H7 (cell line): ENCODE measurements around the gene RBM4. TPM values are rescaled to one million over a fixed set of nuclear protein-coding genes. Genes with fewer than 3 reads are reported as not detected.
A peak's percentile ranks its signal among the peaks of the same experiment; 100 is the strongest.

ENCODE experiments used
- DNase-seq: peaks from one replicate; pipeline ENCODE4 v3.0.0; 2012
- H3K27me3 ChIP-seq: 2 replicates; pipeline ENCODE4 v1.6.0; 2011; ENCODE audit warnings: mild to moderate bottlenecking, low read length; ENCODE audit not compliant: control insufficient read depth, insufficient read depth
- H3K36me3 ChIP-seq: replicated peaks from 2 replicates; pipeline ENCODE4 v1.5.1; 2011; ENCODE audit warnings: low read length; ENCODE audit not compliant: control insufficient read depth, insufficient read depth
- H3K4me3 ChIP-seq: 2 replicates; pipeline ENCODE4 v1.5.1; 2011; ENCODE audit warnings: low read depth, mild to moderate bottlenecking, control low read depth, low read length, moderate library complexity; ENCODE audit not compliant: insufficient read depth
- total RNA-seq: library from RNA; depleted of rRNA; stranded (reverse); fragments of >200 nt; shearing (Covaris generic); gene quantifications from 2 replicates; pipeline ENCODE4 v1.2.3, GENCODE V29; 2014

The RBM4 gene
- total RNA-seq, 1 experiment from 2014 or later = 120 TPM

DNA sequence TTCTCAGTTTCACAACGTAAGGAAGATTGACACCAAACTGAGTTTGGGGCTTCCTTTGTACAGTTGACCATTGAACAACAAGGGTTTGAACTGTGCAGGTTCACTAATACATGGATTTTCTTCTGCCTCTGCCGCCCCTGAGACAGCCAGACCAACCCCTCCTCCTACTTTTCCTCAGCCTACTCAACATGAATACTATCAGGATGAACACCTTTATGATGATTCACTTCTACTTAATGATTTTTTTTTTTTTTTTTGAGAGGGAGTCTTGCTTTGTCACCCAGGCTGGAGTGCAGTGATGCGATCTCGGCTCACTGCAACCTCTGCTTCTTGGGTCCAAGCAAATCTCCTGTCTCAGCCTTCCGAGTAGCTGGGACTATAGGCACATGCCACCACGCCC lies 14.6 kb downstream of the RBM4 start:
- no peak for DNase-seq
- H3K36me3 ChIP-seq = peaks cover 21% of the 10 kb centered on the region
- H3K4me3 ChIP-seq = no peak overlapping the region
- no peaks in the 10 kb centered on the region for H3K27me3 ChIP-seq

DNA sequence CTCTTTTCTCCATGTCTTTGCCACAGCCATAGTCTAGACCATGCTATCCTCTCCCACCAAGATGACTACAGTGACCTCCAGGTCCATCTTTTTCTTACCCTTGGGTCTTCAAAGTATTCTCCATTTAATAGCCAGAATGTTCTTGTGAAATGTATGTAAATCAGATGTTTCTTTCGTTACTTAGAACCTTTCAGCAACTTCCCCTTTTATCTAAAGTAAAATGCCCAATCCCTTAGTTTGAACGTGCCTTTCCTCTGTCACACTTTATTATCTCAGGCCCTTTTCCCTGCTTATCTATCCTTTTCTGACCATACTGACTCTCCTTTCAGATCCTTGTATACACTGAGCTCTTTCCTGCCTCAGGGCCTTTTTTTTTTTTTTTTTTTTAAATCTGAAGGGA lies 21.3 kb downstream of the RBM4 start:
- Histone ChIP-seq H3K27me3 (no peaks in the 10 kb centered on the region), H3K36me3 (peaks cover 14% of the 10 kb centered on the region), H3K4me3 (no peak overlapping the region)
- no peak for DNase-seq

DNA sequence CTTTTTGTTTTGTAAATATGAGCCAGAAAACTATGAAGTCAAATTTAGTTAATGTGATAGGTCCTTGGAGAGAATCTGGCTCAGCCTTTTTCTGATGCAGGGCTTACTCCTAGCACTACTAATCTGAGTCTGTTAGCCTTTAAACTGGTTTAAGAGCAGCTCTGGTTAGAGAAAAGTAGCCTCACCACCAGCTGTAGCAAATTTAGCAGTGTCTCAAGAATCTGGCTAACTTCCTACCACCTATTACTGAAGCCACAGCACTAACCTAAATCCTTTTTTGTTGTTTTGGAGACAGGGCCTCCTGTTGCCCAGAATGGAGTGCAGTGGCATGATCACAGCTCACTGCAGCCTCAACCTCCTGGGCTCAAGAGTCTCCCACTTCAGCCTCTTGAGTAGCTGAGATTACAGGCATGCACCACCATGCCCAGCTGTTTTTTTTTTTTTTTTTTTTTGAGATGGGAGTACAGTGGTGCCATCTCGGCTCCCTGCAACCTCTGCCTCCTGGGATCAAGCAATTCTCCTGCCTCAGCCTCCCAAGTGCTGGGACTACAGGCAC lies 25.3 kb downstream of the RBM4 start:
- H3K36me3 ChIP-seq = peaks cover 22% of the 10 kb centered on the region
- no peak for DNase-seq
- no peak overlapping the region for H3K4me3 ChIP-seq
- no peaks in the 10 kb centered on the region for H3K27me3 ChIP-seq

DNA sequence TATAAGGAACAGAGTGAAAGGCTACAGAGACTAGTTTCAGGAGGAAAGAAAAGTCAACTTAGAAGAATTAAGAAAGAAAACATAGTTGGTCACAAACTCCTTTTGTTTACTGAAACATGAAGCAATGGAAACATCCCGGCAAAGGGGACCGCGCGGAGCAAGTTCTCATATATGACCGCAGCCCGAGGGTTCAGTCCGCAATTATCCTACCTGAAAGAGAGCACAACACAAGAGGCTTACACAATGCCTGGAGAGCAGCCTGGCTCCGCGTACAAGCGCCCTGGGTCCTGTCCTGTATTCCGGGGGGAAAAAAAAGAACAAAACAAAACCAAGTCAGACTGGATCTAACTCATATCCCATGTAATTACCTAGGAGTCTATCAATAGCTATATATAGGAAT lies 26.9 kb downstream of the RBM4 start:
- no peak overlapping the region for H3K4me3 ChIP-seq
- no peak for DNase-seq
- no peaks in the 10 kb centered on the region for H3K27me3 ChIP-seq
- H3K36me3 ChIP-seq = peaks cover 23% of the 10 kb centered on the region

DNA sequence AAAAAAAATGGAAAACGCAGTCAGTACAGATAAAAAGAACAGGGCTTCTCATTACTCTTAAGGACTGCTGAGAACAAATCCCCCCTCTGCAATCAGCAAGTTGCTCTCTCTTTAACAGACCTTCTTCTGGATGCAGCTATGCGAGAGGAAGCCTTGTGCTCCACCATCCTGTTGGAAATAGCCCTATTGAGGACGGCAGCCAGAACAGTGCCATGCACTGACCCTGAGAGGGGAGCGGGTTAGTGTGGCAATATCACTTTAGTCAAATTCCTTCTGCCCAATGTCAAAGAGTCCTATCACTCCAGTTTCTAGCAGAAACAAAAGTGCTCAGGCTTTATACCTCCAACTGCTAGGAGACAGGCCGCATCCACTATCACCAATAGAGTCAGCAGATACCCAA lies 32.3 kb downstream of the RBM4 start:
- no peak for DNase-seq
- Histone ChIP-seq H3K4me3 (no peak overlapping the region), H3K27me3 (no peaks in the 10 kb centered on the region), H3K36me3 (peaks cover 13% of the 10 kb centered on the region; the same call in 1 of the 2 replicates)

DNA sequence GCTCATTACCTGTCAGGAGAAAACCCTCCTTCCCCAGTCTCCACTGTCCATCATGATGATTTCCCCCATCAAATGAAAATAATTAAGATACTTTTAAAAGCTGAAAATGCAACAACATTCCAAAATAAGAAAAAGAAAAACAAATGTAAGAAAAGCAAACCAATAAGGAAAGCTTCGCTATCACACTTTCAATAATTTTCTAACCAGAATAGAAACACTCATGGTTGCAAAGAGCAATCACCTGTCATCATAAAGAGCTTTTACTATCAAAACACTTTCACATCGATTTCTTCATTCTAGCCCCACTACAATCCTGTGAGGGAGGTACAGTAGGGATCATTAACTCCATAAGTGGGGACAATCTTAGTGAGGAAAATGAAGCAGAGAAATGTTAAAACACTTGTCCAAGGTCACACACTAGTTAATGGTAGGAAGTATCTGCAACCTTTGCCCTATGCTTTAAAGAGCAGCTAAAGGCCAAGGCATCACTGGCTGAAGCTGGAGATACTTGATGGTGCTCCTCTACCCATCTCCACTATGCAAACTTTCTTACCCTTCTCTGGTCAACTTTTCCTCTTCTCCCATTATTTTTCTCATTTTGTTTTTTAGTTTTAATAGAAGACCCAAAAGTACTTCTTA lies 36.6 kb downstream of the RBM4 start:
- H3K36me3 ChIP-seq = no peaks in the 10 kb centered on the region
- DNase-seq = no peak
- H3K4me3 ChIP-seq = no peak overlapping the region
- no peaks in the 10 kb centered on the region for H3K27me3 ChIP-seq

DNA sequence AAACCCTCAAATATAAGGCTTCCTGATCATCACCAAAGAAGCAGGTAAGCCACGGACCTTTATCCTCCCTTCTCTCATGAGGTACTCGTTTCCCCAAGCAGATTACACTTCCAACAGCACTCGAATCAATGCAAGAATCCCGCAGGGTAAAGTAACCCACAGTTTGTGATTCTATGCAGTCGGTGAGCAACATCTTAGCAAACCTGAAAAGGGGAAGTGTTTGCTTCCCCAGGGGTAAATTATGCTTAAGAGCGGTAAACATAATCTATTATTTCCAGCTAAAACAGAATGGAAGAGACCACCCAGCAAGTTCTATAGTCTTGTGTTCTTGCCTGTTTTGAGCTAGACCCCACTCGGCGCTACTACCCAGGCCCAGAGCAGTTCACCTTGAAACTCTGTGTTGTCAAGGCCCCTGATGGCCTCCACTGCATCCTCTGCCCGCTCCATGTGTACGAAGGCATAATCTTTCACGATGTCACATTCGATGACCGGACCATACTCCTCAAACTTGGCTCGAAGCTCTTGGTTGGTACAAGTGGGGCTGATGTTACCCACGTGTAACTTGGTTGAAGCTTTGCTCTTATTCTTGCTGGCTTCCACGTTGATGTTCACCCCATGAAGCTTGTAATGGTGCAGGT lies 37.9 kb downstream of the RBM4 start:
- DNase-seq = no peak
- Histone ChIP-seq H3K36me3 (no peaks in the 10 kb centered on the region), H3K4me3 (no peak overlapping the region), H3K27me3 (no peaks in the 10 kb centered on the region)

DNA sequence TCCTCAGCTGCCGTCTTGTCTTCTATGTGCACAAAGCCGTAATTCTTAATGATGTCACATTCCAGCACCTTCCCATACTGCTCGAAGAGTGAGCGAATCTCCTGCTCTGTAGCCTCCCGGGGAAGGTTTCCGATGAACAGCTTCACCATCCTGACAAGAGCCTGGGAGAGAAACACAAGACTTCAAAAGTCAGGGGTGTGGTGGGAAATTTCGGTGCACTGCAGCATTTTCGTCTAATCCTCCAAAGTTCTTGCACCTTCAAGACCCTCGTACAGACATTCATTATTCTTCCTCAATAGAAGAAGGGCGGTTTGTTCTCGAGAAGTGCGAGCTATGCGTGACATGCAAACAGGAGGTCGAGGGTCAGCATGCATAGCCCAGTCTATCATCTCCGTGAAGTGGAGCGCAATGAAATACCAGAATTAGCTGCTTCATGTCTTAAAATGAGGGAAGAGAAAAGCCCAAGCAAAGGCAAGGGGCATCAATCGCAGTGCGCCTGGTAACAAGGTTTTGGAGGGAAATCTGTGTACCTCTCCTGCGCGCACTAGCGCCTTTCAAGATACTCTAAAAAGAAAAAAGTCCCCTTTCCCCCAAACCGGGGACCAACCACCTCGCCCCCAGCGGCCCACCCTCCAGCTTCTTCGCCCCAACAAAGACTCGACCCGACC lies 38.6 kb downstream of the RBM4 start:
- Histone ChIP-seq H3K27me3 (no peaks in the 10 kb centered on the region), H3K36me3 (no peaks in the 10 kb centered on the region), H3K4me3 (peak overlapping the region; percentile 64)
- no peak for DNase-seq

DNA sequence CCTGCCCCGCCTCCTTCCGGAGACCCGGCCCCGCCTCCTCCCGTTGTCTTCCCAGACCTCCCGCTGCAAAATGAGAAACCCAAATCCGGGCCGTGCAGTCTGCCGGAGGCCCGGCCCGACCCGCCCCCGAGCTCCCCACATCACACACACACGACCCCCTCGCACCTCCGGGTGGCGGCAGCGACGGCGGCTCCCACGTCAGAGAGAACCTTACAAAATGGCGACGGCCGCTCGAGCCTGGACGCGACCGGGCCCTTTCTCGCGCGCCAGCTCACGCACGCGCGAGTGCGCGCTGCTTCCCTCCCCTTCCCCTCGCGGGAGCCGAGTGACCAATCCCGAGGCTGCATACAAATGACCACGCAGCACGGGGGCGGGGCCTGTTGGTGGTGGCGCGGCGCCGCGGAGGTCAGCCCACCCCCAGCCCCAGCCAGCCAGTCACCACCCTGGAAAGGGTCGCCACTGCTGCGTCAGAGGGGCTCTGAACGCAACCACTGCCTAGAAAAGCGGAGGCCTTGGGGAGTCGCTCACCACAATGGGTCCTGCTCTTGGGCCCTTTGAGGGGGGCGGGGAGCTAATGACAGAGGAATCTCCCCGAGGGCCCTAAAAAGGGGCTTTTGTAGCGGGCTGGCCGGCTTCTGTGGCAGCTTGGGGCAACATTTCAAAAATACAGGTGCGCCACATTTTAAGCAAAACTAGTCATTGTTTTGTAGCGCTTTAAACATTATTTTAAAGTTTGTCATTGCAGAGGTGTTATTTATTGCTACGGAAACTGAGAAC lies 39.3 kb downstream of the RBM4 start, which contains the start of gene RBM4B:
RBM4B (minus strand) TSS at position 289 of the 777 bp plus-strand sequence. CDS start 808 bp downstream, outside the sequence.
- peak; percentile 98 for DNase-seq
- no peaks in the 10 kb centered on the region for H3K27me3 ChIP-seq
- no peaks in the 10 kb centered on the region for H3K36me3 ChIP-seq
- H3K4me3 ChIP-seq = peak within 1 kb of the TSS; percentile 64

DNA sequence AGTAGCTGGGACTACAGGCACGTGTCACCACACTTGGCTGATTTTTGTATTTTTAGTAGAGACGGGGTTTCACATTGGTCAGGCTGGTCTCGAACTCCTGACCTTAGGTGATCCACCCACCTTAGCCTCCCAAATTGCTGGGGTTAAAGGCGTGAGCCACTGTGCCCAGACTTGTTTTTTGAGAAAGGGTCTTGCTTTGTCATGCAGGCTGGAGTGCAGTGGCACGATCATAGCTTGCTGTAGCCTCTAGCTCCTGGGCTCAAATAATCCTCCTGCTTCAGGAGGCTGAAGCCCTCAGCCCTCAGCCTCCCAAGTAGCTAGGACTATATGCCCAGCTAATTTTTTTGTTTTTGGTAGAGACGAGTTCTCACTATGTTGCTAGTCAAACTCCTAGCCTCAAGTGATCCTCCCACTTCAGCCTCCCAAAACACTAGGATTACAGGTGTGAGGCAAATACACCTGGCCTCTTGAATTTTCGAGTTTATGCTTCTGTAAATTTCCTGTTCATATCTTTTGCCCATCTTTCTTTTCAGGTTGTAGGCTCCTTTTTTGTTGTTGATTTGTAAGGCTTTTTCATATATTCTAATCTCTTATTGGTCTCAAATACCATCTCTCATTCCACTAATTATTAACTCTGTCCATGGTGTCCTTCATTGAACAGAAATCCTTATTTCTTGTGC lies 42.6 kb downstream of the RBM4 start:
- no peak for DNase-seq
- H3K27me3 ChIP-seq = no peaks in the 10 kb centered on the region
- H3K4me3 ChIP-seq = no peak overlapping the region
- H3K36me3 ChIP-seq = no peaks in the 10 kb centered on the region; the same call in 1 of the 2 replicates

DNA sequence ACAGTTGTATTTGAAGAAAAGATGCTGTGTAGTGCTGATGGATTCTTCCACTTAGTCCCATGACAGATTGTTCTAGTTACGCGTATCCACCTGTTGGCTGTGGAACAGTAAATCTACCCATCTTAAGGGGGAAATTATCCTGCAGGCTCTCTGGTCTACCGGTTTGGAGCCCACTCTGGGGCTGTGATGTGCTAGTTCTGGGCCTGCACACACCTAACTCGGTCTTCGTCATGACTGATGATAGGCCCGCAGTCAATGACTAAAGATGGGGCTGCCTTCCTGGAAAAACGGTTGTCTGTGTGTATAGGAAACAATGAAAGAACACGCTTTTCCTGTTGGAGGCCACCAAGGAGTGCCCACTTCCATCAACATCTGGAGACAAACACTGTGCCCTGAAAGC lies 45.4 kb downstream of the RBM4 start:
- Histone ChIP-seq H3K4me3 (no peak overlapping the region), H3K36me3 (no peaks in the 10 kb centered on the region; the same call in none of the 2 replicates), H3K27me3 (no peaks in the 10 kb centered on the region)
- no peak for DNase-seq

DNA sequence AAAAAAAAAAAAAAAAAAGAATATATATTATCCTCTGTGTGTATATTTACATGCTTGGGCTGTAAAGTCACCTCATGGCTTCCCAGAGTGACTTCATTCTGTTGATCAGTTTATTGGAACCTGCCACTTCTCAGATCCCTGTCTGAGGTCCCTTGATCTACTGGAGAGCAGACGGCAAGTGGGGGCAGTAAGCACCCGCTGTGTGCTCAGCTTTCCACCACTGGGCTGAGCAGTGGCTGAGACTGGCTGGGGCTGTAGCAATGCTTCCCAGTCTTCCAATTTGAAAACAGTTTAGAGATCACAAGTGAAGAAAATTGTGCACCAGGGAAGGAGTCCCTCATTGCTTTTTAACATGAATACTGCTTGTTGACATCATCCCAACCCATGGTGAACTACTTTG lies 46.1 kb downstream of the RBM4 start:
- peaks cover 1% of the 10 kb centered on the region for H3K36me3 ChIP-seq
- DNase-seq = no peak
- no peak overlapping the region for H3K4me3 ChIP-seq
- no peaks in the 10 kb centered on the region for H3K27me3 ChIP-seq

DNA sequence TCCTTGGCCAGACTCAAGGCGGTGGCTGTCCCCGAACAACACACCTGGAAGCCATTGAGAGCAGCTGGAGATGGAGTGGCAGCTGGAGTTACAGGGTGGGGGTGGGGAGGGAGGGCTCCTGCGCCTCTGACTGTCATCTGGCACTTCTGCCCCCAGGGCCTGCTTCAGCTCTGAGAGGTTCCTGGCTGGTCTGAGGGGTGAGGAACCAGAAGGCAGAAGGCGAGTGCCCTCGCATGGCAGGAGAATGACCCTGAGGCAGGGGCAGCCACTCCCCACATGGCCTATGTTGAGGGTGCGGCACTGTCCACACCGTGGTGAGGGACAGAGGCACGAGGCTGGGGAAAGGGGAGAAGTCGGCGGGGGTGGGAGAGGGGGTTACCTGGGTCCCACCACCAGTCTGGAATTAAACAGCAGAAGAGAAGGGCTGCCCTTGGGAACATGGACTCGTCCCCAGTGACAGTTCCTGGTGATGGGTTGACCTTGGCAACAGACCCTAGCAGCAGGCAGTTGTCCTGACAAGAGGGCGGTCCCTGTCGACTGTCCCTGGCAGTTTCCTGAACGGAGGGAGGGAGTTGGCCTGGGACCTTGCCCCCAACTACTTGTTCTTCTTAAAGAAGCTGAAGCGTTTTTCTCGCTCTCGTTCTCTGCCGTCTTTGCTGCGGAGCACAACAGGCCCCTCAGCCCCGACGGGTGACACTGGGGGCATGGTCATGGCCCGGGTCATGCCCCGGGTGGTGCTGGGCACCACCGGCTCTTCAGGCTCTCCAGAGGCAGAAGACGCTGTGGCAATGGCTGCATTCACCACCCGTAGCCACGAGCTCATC lies 47.0 kb downstream of the RBM4 start:
- peak; percentile 26 for DNase-seq
- H3K36me3 ChIP-seq = peaks cover 1% of the 10 kb centered on the region
- no peaks in the 10 kb centered on the region for H3K27me3 ChIP-seq
- H3K4me3 ChIP-seq = no peak overlapping the region
